ENCODE data around the gene KIF22.

The KIF22 gene

DNA sequence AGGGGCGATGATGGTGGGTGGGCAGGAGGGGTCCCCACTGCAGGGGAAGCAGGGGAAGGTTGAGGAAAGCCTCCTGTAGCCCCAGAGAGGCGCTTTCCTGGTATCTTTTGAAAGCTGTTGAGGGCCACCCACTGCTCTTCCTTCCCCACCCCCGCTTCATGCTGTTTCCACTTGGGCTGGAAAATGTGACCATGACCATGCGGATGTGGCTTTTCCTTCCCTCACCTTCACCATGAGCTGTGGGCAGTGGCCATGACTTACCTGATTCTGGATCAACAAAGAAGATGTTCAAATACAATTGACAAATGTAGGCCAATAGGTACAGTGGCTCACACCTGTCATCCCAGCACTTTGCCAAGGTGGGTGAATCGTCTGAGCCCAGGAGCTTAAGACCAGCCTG is 43.5 kb downstream of the KIF22 start:
- no peaks in the 10 kb centered on the region for H3K27me3 ChIP-seq (replicated peaks; ENCODE audit: insufficient read depth, low read length)
- H4K20me1 ChIP-seq (ENCODE audit: insufficient read depth, low read length): no peaks in the 10 kb centered on the region
- no peaks in the 10 kb centered on the region for H3K36me3 ChIP-seq (replicated peaks; ENCODE audit: insufficient read depth, low read length)
- no peak for DNase-seq
- H3K4me2 ChIP-seq (ENCODE audit: low read depth, low read length): no peak overlapping the region
- no peaks in the 10 kb centered on the region for H3F3A ChIP-seq (ENCODE audit: insufficient read depth, low read length)
- 0 out of 2 replicates have a peak, but pooled peaks cover 3% of the 10 kb centered on the region for H3K79me2 ChIP-seq (ENCODE audit: low read length)
- no peaks in the 10 kb centered on the region for H3K9me3 ChIP-seq (replicated peaks; ENCODE audit: insufficient read depth, low read length)
- H3K4me3 ChIP-seq (ENCODE audit: low read length): no peak overlapping the region
- TF ChIP-seq EZH2 (optimal IDR thresholded peaks at IDR 0.05; ENCODE audit: low read depth, low read length) (no peak), EZH2phosphoT487 (IDR thresholded peaks at IDR 0.05; ENCODE audit: low read length) (no peak)
- TF ChIP-seq, protein P1, sequence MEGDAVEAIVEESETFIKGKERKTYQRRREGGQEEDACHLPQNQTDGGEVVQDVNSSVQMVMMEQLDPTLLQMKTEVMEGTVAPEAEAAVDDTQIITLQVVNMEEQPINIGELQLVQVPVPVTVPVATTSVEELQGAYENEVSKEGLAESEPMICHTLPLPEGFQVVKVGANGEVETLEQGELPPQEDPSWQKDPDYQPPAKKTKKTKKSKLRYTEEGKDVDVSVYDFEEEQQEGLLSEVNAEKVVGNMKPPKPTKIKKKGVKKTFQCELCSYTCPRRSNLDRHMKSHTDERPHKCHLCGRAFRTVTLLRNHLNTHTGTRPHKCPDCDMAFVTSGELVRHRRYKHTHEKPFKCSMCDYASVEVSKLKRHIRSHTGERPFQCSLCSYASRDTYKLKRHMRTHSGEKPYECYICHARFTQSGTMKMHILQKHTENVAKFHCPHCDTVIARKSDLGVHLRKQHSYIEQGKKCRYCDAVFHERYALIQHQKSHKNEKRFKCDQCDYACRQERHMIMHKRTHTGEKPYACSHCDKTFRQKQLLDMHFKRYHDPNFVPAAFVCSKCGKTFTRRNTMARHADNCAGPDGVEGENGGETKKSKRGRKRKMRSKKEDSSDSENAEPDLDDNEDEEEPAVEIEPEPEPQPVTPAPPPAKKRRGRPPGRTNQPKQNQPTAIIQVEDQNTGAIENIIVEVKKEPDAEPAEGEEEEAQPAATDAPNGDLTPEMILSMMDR (IDR thresholded peaks at IDR 0.05; ENCODE audit: low read length): no peak
- H2AFZ ChIP-seq (ENCODE audit: low read length): no peak overlapping the region
- H3K9ac ChIP-seq (ENCODE audit: low read length): no peak overlapping the region
- no peaks in the 10 kb centered on the region for H3K4me1 ChIP-seq (ENCODE audit: low read length)
- no peaks in the 10 kb centered on the region for H3K9me2 ChIP-seq (replicated peaks; ENCODE audit: insufficient read depth, low read length)
- H3K27ac ChIP-seq (ENCODE audit: low read length): no peak overlapping the region

- Histone ChIP-seq H3K4me3 (ENCODE audit: low read length) (no peak overlapping the region), H3K9me3 (replicated peaks; ENCODE audit: insufficient read depth, low read length) (no peaks in the 10 kb centered on the region), H3K9ac (ENCODE audit: low read length) (no peak overlapping the region), H3K79me2 (ENCODE audit: low read length) (no peaks in the 10 kb centered on the region), H3K27ac (ENCODE audit: low read length) (no peak overlapping the region), H3F3A (ENCODE audit: insufficient read depth, low read length) (no peaks in the 10 kb centered on the region), H2AFZ (ENCODE audit: low read length) (no peak overlapping the region), H3K4me2 (ENCODE audit: low read depth, low read length) (no peak overlapping the region), H3K4me1 (ENCODE audit: low read length) (no peaks in the 10 kb centered on the region), H3K9me2 (replicated peaks; ENCODE audit: insufficient read depth, low read length) (no peaks in the 10 kb centered on the region), H3K27me3 (replicated peaks; ENCODE audit: insufficient read depth, low read length) (no peaks in the 10 kb centered on the region), H3K36me3 (replicated peaks; ENCODE audit: insufficient read depth, low read length) (no peaks in the 10 kb centered on the region), H4K20me1 (ENCODE audit: insufficient read depth, low read length) (no peaks in the 10 kb centered on the region)
- DNase-seq: no peak
- TF ChIP-seq EZH2 (optimal IDR thresholded peaks at IDR 0.05; ENCODE audit: low read depth, low read length) (no peak), EZH2phosphoT487 (IDR thresholded peaks at IDR 0.05; ENCODE audit: low read length) (no peak)
- TF ChIP-seq, protein P1 (IDR thresholded peaks at IDR 0.05; ENCODE audit: low read length): no peak
Measured at GRCh38 chr16:29835926-29836325, 45.4 kb downstream of the KIF22 start.

- no peaks in the 10 kb centered on the region for H3K27me3 ChIP-seq (replicated peaks; ENCODE audit: insufficient read depth, low read length)
- H3K9me3 ChIP-seq (replicated peaks; ENCODE audit: insufficient read depth, low read length): no peaks in the 10 kb centered on the region
- H3K9ac ChIP-seq (ENCODE audit: low read length): no peak overlapping the region
- no peak overlapping the region for H3K4me3 ChIP-seq (ENCODE audit: low read length)
- DNase-seq: no peak
- no peak overlapping the region for H3K4me2 ChIP-seq (ENCODE audit: low read depth, low read length)
- no peaks in the 10 kb centered on the region for H3K9me2 ChIP-seq (replicated peaks; ENCODE audit: insufficient read depth, low read length)
- no peaks in the 10 kb centered on the region for H4K20me1 ChIP-seq (ENCODE audit: insufficient read depth, low read length)
- no peak for TF ChIP-seq EZH2 (optimal IDR thresholded peaks at IDR 0.05; ENCODE audit: low read depth, low read length)
- no peak for TF ChIP-seq EZH2phosphoT487 (IDR thresholded peaks at IDR 0.05; ENCODE audit: low read length)
- TF ChIP-seq, protein P1 (IDR thresholded peaks at IDR 0.05; ENCODE audit: low read length): no peak
- H2AFZ ChIP-seq (ENCODE audit: low read length): no peak overlapping the region
- H3K79me2 ChIP-seq (ENCODE audit: low read length): no peaks in the 10 kb centered on the region
- no peak overlapping the region for H3K27ac ChIP-seq (ENCODE audit: low read length)
- H3K4me1 ChIP-seq (ENCODE audit: low read length): no peaks in the 10 kb centered on the region
- no peaks in the 10 kb centered on the region for H3F3A ChIP-seq (ENCODE audit: insufficient read depth, low read length)
- H3K36me3 ChIP-seq (replicated peaks; ENCODE audit: insufficient read depth, low read length): no peaks in the 10 kb centered on the region
Measured at GRCh38 chr16:29836623-29837022, 46.1 kb downstream of the KIF22 start.

Data from MM.1S (cell line).